Tibial artery (tissue), 4 donors: Measurements from ENCODE around the gene INTS14.

Experiments
- DNase-seq, 2 donors: peaks; one replicate each; pipeline ENCODE4 v3.0.0-alpha.2; 2019
- H3K27ac ChIP-seq, 2 donors: fragments of 200-600 bp; sonication (generic) in 1 of 2; 1 replicate in 1 of 2; 2 replicates in 1 of 2; pipeline ENCODE4 v1.5.1; 2018 to 2019; ENCODE audit warnings: mild to moderate bottlenecking in 1 of 2
- H3K27me3 ChIP-seq, 2 donors: fragments of 200-600 bp; sonication (generic) in 1 of 2; one replicate each; pipeline versions ENCODE4 v1.5.1 to v1.6.0; 2016 to 2019
- H3K36me3 ChIP-seq, 3 donors: fragments of 200-600 bp; sonication (generic) in 2 of 3; one replicate each; pipeline ENCODE4 v1.5.1; 2016 to 2019; ENCODE audit warnings: mild to moderate bottlenecking in 2 of 3
- H3K4me1 ChIP-seq, 4 donors: fragments of 200-600 bp; sonication (generic) in 2 of 4; 1 replicate in 3 of 4; 2 replicates in 1 of 4; pipeline ENCODE4 v1.5.1; 2016 to 2019
- H3K4me3 ChIP-seq, 2 donors: fragments of 200-600 bp; sonication (generic) in 1 of 2; 1 replicate in 1 of 2; 2 replicates in 1 of 2; pipeline ENCODE4 v1.5.1; 2018 to 2019; ENCODE audit warnings: mild to moderate bottlenecking in 2 of 2
- H3K9me3 ChIP-seq, 3 donors: fragments of 200-600 bp; sonication (generic) in 1 of 3; one replicate each; pipeline ENCODE4 v1.5.1; 2016 to 2019
- CTCF ChIP-seq, 2 experiments: fragments of 200-600 bp in 1 of 2; fragments of 450-650 bp in 1 of 2; IDR thresholded peaks; one replicate each; pipeline ENCODE4 v1.5.1; 2017 to 2019; ENCODE audit warnings: antibody characterized with exemption in 2 of 2, mild to moderate bottlenecking in 1 of 2, moderate library complexity in 1 of 2
- intact Hi-C: fragments of 100-400 bp; cut with DNase I; formaldehyde crosslinking; loops from one replicate; pipeline ENCODE4 v1.15.0; 2023; ENCODE audit warnings: low total_unique reads

The INTS14 gene

GRCh38 chr15:65595960-65596359 is 15.0 kb downstream of the INTS14 start:
- H3K27ac ChIP-seq, result no peak overlapping the region
- TF ChIP-seq CTCF (IDR thresholded peaks at IDR 0.05), result no peak
- H3K36me3 ChIP-seq, result peaks cover 79 to 95% (median 89%) of the 10 kb centered on the region in 3 donors
- intact Hi-C loops, result no loop called here
- no peaks in the 10 kb centered on the region for H3K4me1 ChIP-seq
- DNase-seq, result no peak
- H3K27me3 ChIP-seq, result no peaks in the 10 kb centered on the region
- H3K4me3 ChIP-seq, result no peak overlapping the region
- H3K9me3 ChIP-seq, result no peaks in the 10 kb centered on the region

GRCh38 chr15:65587094-65587493 is 23.8 kb downstream of the INTS14 start:
- no peak overlapping the region for H3K4me3 ChIP-seq
- H3K9me3 ChIP-seq, result no peaks in the 10 kb centered on the region
- H3K27me3 ChIP-seq, result no peaks in the 10 kb centered on the region
- H3K27ac ChIP-seq, result no peak overlapping the region
- no peak for DNase-seq
- TF ChIP-seq CTCF (IDR thresholded peaks at IDR 0.05), result no peak
- H3K4me1 ChIP-seq, result no peaks in the 10 kb centered on the region
- peaks cover 44 to 96% (median 83%) of the 10 kb centered on the region in 3 donors for H3K36me3 ChIP-seq
- intact Hi-C loops, result no loop called here

DNA sequence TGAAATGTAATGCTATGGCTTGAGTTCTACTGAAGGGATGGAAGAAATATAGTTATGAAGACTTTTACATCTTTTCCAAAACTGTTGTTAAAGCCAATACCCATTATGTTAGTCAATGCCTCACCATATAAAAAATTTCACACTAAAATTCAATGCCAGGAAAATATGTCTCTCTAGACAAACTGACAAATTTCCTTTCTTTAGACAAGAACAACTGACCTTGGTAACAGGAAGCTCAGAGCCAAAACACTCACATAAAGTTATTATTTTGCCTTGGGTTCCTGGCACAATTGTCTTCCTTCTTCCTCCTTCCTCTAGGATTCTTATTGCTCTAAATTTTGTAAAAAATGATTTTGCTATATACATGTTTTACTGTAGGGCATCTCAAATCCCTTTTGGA is 26.7 kb downstream of the INTS14 start:
- Histone ChIP-seq H3K27ac (no peak overlapping the region), H3K4me3 (no peak overlapping the region)

GRCh38 chr15:65583701-65584100 is 27.2 kb downstream of the INTS14 start:
- Histone ChIP-seq H3K4me1 (no peaks in the 10 kb centered on the region), H3K4me3 (no peak overlapping the region), H3K9me3 (no peaks in the 10 kb centered on the region), H3K27ac (no peak overlapping the region), H3K36me3 (peaks cover 44 to 100% (median 86%) of the 10 kb centered on the region in 3 donors), H3K27me3 (no peaks in the 10 kb centered on the region)
- intact Hi-C loops, result no loop called here
- TF ChIP-seq CTCF (IDR thresholded peaks at IDR 0.05), result no peak
- DNase-seq, result no peak

More for the DNA sequence above, 26.7 kb downstream of the INTS14 start:
- intact Hi-C loops, result no loop called here
- no peak for TF ChIP-seq CTCF (IDR thresholded peaks at IDR 0.05)
- Histone ChIP-seq H3K4me1 (no peaks in the 10 kb centered on the region), H3K36me3 (peaks cover 39 to 100% (median 87%) of the 10 kb centered on the region in 3 donors), H3K27me3 (no peaks in the 10 kb centered on the region), H3K9me3 (no peaks in the 10 kb centered on the region)
- no peak for DNase-seq

- Histone ChIP-seq H3K27ac (no peak overlapping the region), H3K36me3 (peaks cover 35 to 97% (median 82%) of the 10 kb centered on the region in 3 donors)
- intact Hi-C loops, result no loop called here
Measured at GRCh38 chr15:65580287-65580686, 30.6 kb downstream of the INTS14 start.

More at GRCh38 chr15:65580287-65580686, 30.6 kb downstream of the INTS14 start:
- no peak for DNase-seq
- Histone ChIP-seq H3K4me3 (no peak overlapping the region), H3K4me1 (no peaks in the 10 kb centered on the region), H3K27me3 (no peaks in the 10 kb centered on the region), H3K9me3 (no peaks in the 10 kb centered on the region)
- TF ChIP-seq CTCF (IDR thresholded peaks at IDR 0.05), result no peak
